Trophoblast cell (in vitro differentiated cells and primary cell): ENCODE measurements around the gene ALKBH4.
A peak's percentile ranks its signal among the peaks of the same experiment; 100 is the strongest.

ENCODE experiments used
- DNase-seq, 2 donors: peaks; one replicate each; pipeline ENCODE4 v3.0.0-alpha.2; 2016
- H2AFZ ChIP-seq: 2 replicates; pipeline ENCODE4 v1.6.1; 2013; ENCODE audit warnings: low read length, moderate library complexity, mild to moderate bottlenecking; ENCODE audit not compliant: insufficient read depth, poor library complexity
- H2AK5ac ChIP-seq: 2 replicates; pipeline ENCODE4 v1.6.1; 2013; ENCODE audit warnings: mild to moderate bottlenecking, low read length
- H2BK120ac ChIP-seq: 2 replicates; pipeline ENCODE4 v1.6.1; 2013; ENCODE audit warnings: low read length, mild to moderate bottlenecking, moderate library complexity; ENCODE audit not compliant: insufficient read depth, poor library complexity
- H2BK12ac ChIP-seq: 2 replicates; pipeline ENCODE4 v1.6.1; 2013; ENCODE audit warnings: mild to moderate bottlenecking, low read length, moderate library complexity
- H2BK5ac ChIP-seq: 2 replicates; pipeline ENCODE4 v1.6.1; 2013; ENCODE audit warnings: low read length, low read depth, moderate library complexity, mild to moderate bottlenecking; ENCODE audit not compliant: poor library complexity
- H3K14ac ChIP-seq: 2 replicates; pipeline ENCODE4 v1.6.1; 2013; ENCODE audit warnings: mild to moderate bottlenecking, low read length
- H3K18ac ChIP-seq: 2 replicates; pipeline ENCODE4 v1.6.1; 2013; ENCODE audit warnings: mild to moderate bottlenecking, low read length
- H3K23ac ChIP-seq: 2 replicates; pipeline ENCODE4 v1.6.1; 2013; ENCODE audit warnings: low read length
- H3K27ac ChIP-seq: 2 replicates; pipeline ENCODE4 v1.5.1; 2013; ENCODE audit warnings: low read depth, mild to moderate bottlenecking, inconsistent platforms, low read length, moderate library complexity
- H3K27me3 ChIP-seq: 2 replicates; pipeline ENCODE4 v1.6.1; 2013; ENCODE audit warnings: inconsistent platforms, mild to moderate bottlenecking, low read length, moderate library complexity; ENCODE audit not compliant: insufficient read depth
- H3K36me3 ChIP-seq, 2 experiments: 1 replicate in 1 of 2; 2 replicates in 1 of 2; pipeline ENCODE4 v1.6.1; 2013; ENCODE audit warnings: low read length in 2 of 2, mild to moderate bottlenecking in 2 of 2, moderate library complexity in 1 of 2; ENCODE audit not compliant: insufficient read depth in 2 of 2, control insufficient read depth in 1 of 2
- H3K4ac ChIP-seq: 2 replicates; pipeline ENCODE4 v1.6.1; 2013; ENCODE audit warnings: low read depth, mild to moderate bottlenecking, low read length, moderate library complexity
- H3K4me1 ChIP-seq, 2 experiments: 1 replicate in 1 of 2; 2 replicates in 1 of 2; pipeline ENCODE4 v1.6.1; 2013; ENCODE audit warnings: low read length in 2 of 2, mild to moderate bottlenecking in 2 of 2, moderate library complexity in 1 of 2; ENCODE audit not compliant: insufficient read depth in 2 of 2, control insufficient read depth in 1 of 2
- H3K4me2 ChIP-seq: 2 replicates; pipeline ENCODE4 v1.6.1; 2013; ENCODE audit warnings: inconsistent platforms, mild to moderate bottlenecking, low read length, moderate library complexity
- H3K4me3 ChIP-seq: 2 replicates; pipeline ENCODE4 v1.5.1; 2013; ENCODE audit warnings: mild to moderate bottlenecking, low read depth, low read length, inconsistent platforms
- H3K79me1 ChIP-seq: one replicate; pipeline ENCODE4 v1.6.1; 2013; ENCODE audit warnings: low read length
- H3K79me2 ChIP-seq: 2 replicates; pipeline ENCODE4 v1.6.1; 2013; ENCODE audit warnings: low read length, mild to moderate bottlenecking; ENCODE audit not compliant: control insufficient read depth, insufficient read depth, poor library complexity
- H3K9ac ChIP-seq: 2 replicates; pipeline ENCODE4 v1.6.1; 2013; ENCODE audit warnings: mild to moderate bottlenecking, low read length
- H3K9me3 ChIP-seq: 2 replicates; pipeline ENCODE4 v1.6.1; 2013; ENCODE audit warnings: low read depth, mild to moderate bottlenecking, control low read depth, inconsistent platforms, low read length; ENCODE audit not compliant: insufficient read depth
- H4K12ac ChIP-seq: 2 replicates; pipeline ENCODE4 v1.6.1; 2013; ENCODE audit warnings: low read depth, mild to moderate bottlenecking, low read length, moderate library complexity
- H4K8ac ChIP-seq: 2 replicates; pipeline ENCODE4 v1.6.1; 2013; ENCODE audit warnings: low read depth, mild to moderate bottlenecking, low read length, moderate library complexity
- H4K91ac ChIP-seq: one replicate; pipeline ENCODE4 v1.6.1; 2013; ENCODE audit warnings: low read depth, mild to moderate bottlenecking, low read length, moderate library complexity
- whole genome bisulfite sequencing: extraction: QIAGEN DNeasy Blood & Tissue Kit; methylation state at CpG from one replicate; pipeline ENCODE4 v1.1.7; 2013; ENCODE audit warnings: missing lambda C conversion rate; ENCODE audit not compliant: insufficient read length, insufficient coverage; ENCODE audit errors: extremely low coverage; 5-methylcytosine and 5-hydroxymethylcytosine counted together

ALKBH4 gene

GRCh38 chr7:102431617-102432298 is 32.9 kb downstream of the ALKBH4 start:
- no peak overlapping the region for H3K9ac ChIP-seq
- H2AK5ac ChIP-seq, result peak overlapping the region; percentile 17
- H2BK5ac ChIP-seq, result no peak overlapping the region
- no peak overlapping the region for H2BK120ac ChIP-seq
- WGBS, result no CpG with 5 or more reads among the region's 17 CpGs
- no peak overlapping the region for H3K18ac ChIP-seq
- H4K12ac ChIP-seq, result no peak overlapping the region
- no peaks in the 10 kb centered on the region for H3K9me3 ChIP-seq
- H2AFZ ChIP-seq, result no peak overlapping the region
- H3K4me3 ChIP-seq, result no peak overlapping the region
- H3K27me3 ChIP-seq, result no peaks in the 10 kb centered on the region
- no peak overlapping the region for H2BK12ac ChIP-seq
- no peak overlapping the region for H3K4me2 ChIP-seq
- H4K8ac ChIP-seq, result no peak overlapping the region
- H3K27ac ChIP-seq, result peak overlapping the region; percentile 52
- H3K4me1 ChIP-seq, result peaks cover 12 to 19% of the 10 kb centered on the region in 2 experiments
- H4K91ac ChIP-seq, result no peak overlapping the region
- no peak overlapping the region for H3K4ac ChIP-seq
- H3K14ac ChIP-seq, result no peak overlapping the region
- H3K79me2 ChIP-seq, result peaks cover 6% of the 10 kb centered on the region
- H3K79me1 ChIP-seq, result peaks cover 8% of the 10 kb centered on the region
- DNase-seq, result peak; percentile 33 to 48
- H3K23ac ChIP-seq, result no peak overlapping the region
- peaks cover 13 to 17% of the 10 kb centered on the region in 2 experiments for H3K36me3 ChIP-seq

GRCh38 chr7:102429141-102429899 is 35.3 kb downstream of the ALKBH4 start:
- no CpG with 5 or more reads among the region's 10 CpGs for WGBS
- Histone ChIP-seq H2BK12ac (no peak overlapping the region), H3K4me1 (peaks cover 11 to 15% of the 10 kb centered on the region in 2 experiments), H4K91ac (no peak overlapping the region), H2AFZ (no peak overlapping the region), H3K14ac (no peak overlapping the region), H3K79me2 (peaks cover 6% of the 10 kb centered on the region), H3K4me3 (no peak overlapping the region), H3K9me3 (no peaks in the 10 kb centered on the region), H3K27ac (no peak overlapping the region), H3K4me2 (no peak overlapping the region), H4K8ac (no peak overlapping the region), H3K23ac (no peak overlapping the region), H2BK5ac (no peak overlapping the region), H2BK120ac (no peak overlapping the region), H3K36me3 (peaks cover 31 to 37% of the 10 kb centered on the region in 2 experiments), H4K12ac (peak overlapping the region; percentile 26), H3K4ac (no peak overlapping the region), H3K27me3 (no peaks in the 10 kb centered on the region), H3K79me1 (peaks cover 8% of the 10 kb centered on the region), H3K9ac (no peak overlapping the region), H3K18ac (no peak overlapping the region), H2AK5ac (no peak overlapping the region)
- no peak for DNase-seq

DNA sequence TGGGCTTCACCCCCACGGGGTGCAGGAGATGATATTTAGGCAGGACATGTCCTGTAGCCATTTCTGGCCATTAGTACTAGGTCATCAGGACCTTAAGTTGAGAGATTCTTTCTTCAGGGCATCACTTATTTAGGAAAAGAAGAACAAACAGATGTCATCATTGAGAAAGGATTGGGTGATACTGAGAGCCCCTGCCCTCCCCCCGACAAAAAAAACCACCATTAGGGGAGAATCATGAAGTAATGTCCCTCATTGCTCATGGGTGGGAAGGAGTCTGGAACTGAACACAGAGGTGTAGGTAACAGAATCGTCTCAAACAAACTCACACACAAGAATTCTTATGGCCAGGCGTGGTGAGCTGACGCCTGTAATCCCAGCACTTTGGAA is 37.7 kb downstream of the ALKBH4 start:
- Histone ChIP-seq H3K9ac (no peak overlapping the region), H2BK5ac (no peak overlapping the region), H3K27ac (no peak overlapping the region), H4K8ac (no peak overlapping the region), H3K4ac (no peak overlapping the region), H3K4me1 (peaks cover 5 to 7% of the 10 kb centered on the region in 2 experiments), H3K36me3 (peaks cover 43 to 44% of the 10 kb centered on the region in 2 experiments), H4K91ac (no peak overlapping the region), H2AFZ (no peak overlapping the region), H3K14ac (no peak overlapping the region), H3K9me3 (no peaks in the 10 kb centered on the region), H3K79me1 (no peaks in the 10 kb centered on the region), H3K23ac (no peak overlapping the region), H2AK5ac (no peak overlapping the region), H2BK120ac (no peak overlapping the region), H4K12ac (no peak overlapping the region), H3K18ac (no peak overlapping the region), H3K4me3 (no peak overlapping the region), H2BK12ac (no peak overlapping the region), H3K27me3 (no peaks in the 10 kb centered on the region), H3K79me2 (no peaks in the 10 kb centered on the region), H3K4me2 (no peak overlapping the region)
- WGBS, result no CpG with 5 or more reads among the region's 5 CpGs
- no peak for DNase-seq

DNA sequence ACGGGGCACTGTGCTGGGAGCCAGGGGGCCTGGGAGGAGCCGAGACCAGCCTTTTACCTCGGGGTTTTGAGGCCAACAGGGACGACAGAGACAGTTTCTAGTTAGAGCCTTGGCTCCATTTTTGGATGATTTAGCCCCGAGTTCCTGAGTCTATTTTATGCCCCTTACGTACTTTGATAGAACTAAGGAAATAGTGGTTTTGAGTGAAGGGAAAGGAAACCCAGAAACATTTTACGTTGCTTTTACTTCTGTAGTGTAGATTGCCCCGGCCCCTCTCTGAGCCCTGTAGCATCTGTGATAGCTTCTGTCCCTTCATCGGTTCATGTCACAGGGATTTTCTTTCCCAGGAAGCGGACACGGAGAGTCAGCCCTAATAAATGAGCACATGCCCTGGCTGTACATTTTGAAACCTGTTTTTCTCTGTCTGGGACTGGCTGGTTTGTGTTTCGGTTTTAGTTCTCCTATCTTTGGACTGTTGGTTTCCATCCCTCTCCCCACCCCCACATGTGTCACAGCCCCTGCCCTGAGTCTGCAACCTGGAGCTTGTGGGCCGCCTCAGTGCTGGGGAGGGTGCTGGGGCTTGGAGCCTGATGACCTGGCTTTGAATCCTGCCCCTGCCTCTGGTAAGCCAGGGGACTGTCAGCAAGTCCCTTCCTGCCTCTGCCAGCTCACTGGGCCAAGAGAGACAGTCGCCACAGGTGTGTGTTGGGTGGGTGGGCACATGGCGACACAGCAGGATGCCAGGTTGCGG is 38.2 kb downstream of the ALKBH4 start:
- Histone ChIP-seq H3K4ac (no peak overlapping the region), H3K79me2 (no peaks in the 10 kb centered on the region), H3K18ac (no peak overlapping the region), H3K9me3 (no peaks in the 10 kb centered on the region), H2AFZ (no peak overlapping the region), H3K27ac (no peak overlapping the region), H2AK5ac (no peak overlapping the region), H3K4me2 (no peak overlapping the region), H3K4me3 (no peak overlapping the region), H2BK120ac (no peak overlapping the region), H3K14ac (no peak overlapping the region), H3K27me3 (no peaks in the 10 kb centered on the region), H4K91ac (no peak overlapping the region), H3K23ac (no peak overlapping the region), H3K4me1 (peaks cover 0 to 5% of the 10 kb centered on the region in 2 experiments), H4K12ac (no peak overlapping the region), H4K8ac (no peak overlapping the region), H3K79me1 (no peaks in the 10 kb centered on the region), H2BK12ac (no peak overlapping the region), H2BK5ac (no peak overlapping the region), H3K36me3 (peaks cover 43 to 49% of the 10 kb centered on the region in 2 experiments), H3K9ac (no peak overlapping the region)
- WGBS, result no CpG with 5 or more reads among the region's 16 CpGs
- peak in 1 of 2 donors; percentile 16 for DNase-seq
